NCI-H510A treated with DMSO at 0.1 percent for 48 hours (cell line): ENCODE measurements around the gene SYNGR1.

Experiments used
- DNase-seq: peaks from one replicate; lab custom pipeline; 2025; lab: John Stamatoyannopoulos, UW

SYNGR1 gene

DNA sequence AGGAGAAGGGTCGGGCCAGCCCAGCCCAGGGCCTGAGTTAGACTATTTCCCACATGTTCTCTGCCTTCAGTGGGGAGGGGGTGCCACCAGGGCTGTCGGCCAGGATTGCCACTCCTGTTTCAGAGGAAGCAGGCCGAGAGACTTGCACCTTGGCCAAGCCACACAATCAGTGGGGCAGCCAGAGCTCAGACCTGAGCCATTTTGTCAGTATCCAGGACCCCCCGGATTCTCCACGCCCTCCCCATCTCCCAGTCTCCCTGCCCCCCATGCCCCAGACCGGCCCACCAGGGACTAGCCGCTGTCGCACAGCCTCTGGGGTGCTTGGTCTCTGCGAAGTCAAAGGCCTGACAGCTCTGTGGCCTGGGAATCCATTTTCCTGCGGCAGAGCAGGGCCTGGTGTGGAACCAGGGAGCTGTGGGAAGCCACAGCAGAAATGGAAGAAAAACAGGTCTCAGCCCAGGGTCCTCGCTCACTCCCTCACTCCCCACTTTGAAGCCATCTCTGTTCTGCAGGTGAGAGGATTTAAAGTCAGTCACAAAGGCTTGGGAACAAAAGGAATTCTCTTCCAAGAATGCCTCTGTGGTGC is 81.5 kb downstream of the SYNGR1 start:
- no peak for DNase-seq

GRCh38 chr22:39431821-39432251 is 82.0 kb downstream of the SYNGR1 start:
- DNase-seq, result no peak

GRCh38 chr22:39432361-39432811 is 82.6 kb downstream of the SYNGR1 start:
- no peak for DNase-seq

- no peak for DNase-seq
Observed at GRCh38 chr22:39433476-39434242, 83.9 kb downstream of the SYNGR1 start.

- DNase-seq, result no peak
Observed at GRCh38 chr22:39434243-39434653, 84.5 kb downstream of the SYNGR1 start.

GRCh38 chr22:39434721-39435120 is 84.9 kb downstream of the SYNGR1 start:
- DNase-seq, result no peak
